Endothelial cell of umbilical vein (primary cell): ENCODE data around the gene HHIPL2. TPM values are rescaled to one million over a fixed set of nuclear protein-coding genes. Genes with fewer than 3 reads are reported as not detected.
"Not testable (repeated sequence)": the region's sequence is repeated elsewhere in the genome, so short reads cannot be mapped to it uniquely, and the experiment has no call there.

Source experiments
- BruUV-seq: library from RNA; stranded (reverse); fragments of 400-500 nt; replicated peaks from 2 replicates; lab custom pipeline; 2021; lab: Mats Ljungman, UMichigan
- CTCF ChIA-PET: fragments of 300-600, 350-600 bp; sonication (Branson Sonifier 250); formaldehyde crosslinking; loops from one replicate; lab custom pipeline; 2021; ENCODE audit warnings: antibody characterized with exemption, inconsistent platforms; lab: Charles Lee
- POLR2A ChIA-PET: fragments of 300-600, 350-600 bp; sonication (Branson Sonifier 250); formaldehyde crosslinking; loops from one replicate; lab custom pipeline; 2021; ENCODE audit warnings: antibody characterized with exemption, inconsistent platforms; lab: Charles Lee
- DNase-seq: peaks from one replicate; pipeline ENCODE4 v3.0.0-alpha.2; 2011; ENCODE audit warnings: low read depth, low spot score
- FAIRE-seq: peaks from 2 replicates; lab custom pipeline; 2011; peaks lifted over from hg19 to GRCh38; lab: Jason Lieb, UNC
- H2AFZ ChIP-seq: 2 replicates; pipeline ENCODE4 v1.6.0; 2012; ENCODE audit warnings: low read depth, low read length, control low read depth, inconsistent platforms
- H3K27ac ChIP-seq: 2 replicates; pipeline ENCODE4 v1.5.1; 2011; ENCODE audit warnings: low read depth, mild to moderate bottlenecking, control low read depth, low read length, moderate library complexity; ENCODE audit not compliant: insufficient read depth
- H3K27me3 ChIP-seq, 2 experiments: 2 replicates each; pipeline versions ENCODE4 v1.6.0 to v1.6.1; 2011; ENCODE audit warnings: low read length in 2 of 2, mixed read lengths in 1 of 2; ENCODE audit not compliant: control insufficient read depth in 2 of 2, insufficient read depth in 2 of 2
- H3K36me3 ChIP-seq, 2 experiments: 2 replicates in 1 of 2; 3 replicates in 1 of 2; pipeline ENCODE4 v1.5.1; 2011; ENCODE audit warnings: low read length in 2 of 2, mild to moderate bottlenecking in 1 of 2, moderate library complexity in 1 of 2; ENCODE audit not compliant: control insufficient read depth in 2 of 2, insufficient read depth in 2 of 2; ENCODE audit errors: extremely low read depth in 1 of 2
- H3K4me1 ChIP-seq: 3 replicates; pipeline ENCODE4 v1.5.1; 2011; ENCODE audit warnings: mild to moderate bottlenecking, low read length; ENCODE audit not compliant: control insufficient read depth, insufficient read depth; ENCODE audit errors: extremely low read depth
- H3K4me2 ChIP-seq: 2 replicates; pipeline ENCODE4 v1.6.1; 2011; ENCODE audit warnings: low read length, control low read depth, mixed read lengths; ENCODE audit not compliant: insufficient read depth
- H3K4me3 ChIP-seq, 3 experiments: fragments of 200-600 bp in 1 of 3; sonication (generic), shearing (Covaris generic) in 1 of 3; replicated peaks in 1 of 3; 2 replicates each; pipeline ENCODE4 v1.5.1; 2011 to 2016; ENCODE audit warnings: control low read depth in 3 of 3, low read length in 3 of 3, mild to moderate bottlenecking in 2 of 3, inconsistent platforms in 1 of 3, low read depth in 1 of 3, moderate library complexity in 1 of 3; ENCODE audit not compliant: insufficient read depth in 1 of 3
- H3K79me2 ChIP-seq: 2 replicates; pipeline ENCODE4 v1.6.0; 2012; ENCODE audit warnings: low read length, inconsistent platforms; ENCODE audit not compliant: control insufficient read depth, insufficient read depth
- H3K9ac ChIP-seq: replicated peaks from 2 replicates; pipeline ENCODE3; 2011; ENCODE audit warnings: low read length, control low read depth; ENCODE audit not compliant: insufficient read depth; ENCODE audit errors: extremely low read depth
- H3K9me1 ChIP-seq: replicated peaks from 3 replicates; pipeline ENCODE4 v1.6.0; 2011; ENCODE audit warnings: mild to moderate bottlenecking, low read length; ENCODE audit not compliant: control insufficient read depth, insufficient read depth; ENCODE audit errors: extremely low read depth
- H3K9me3 ChIP-seq: replicated peaks from 2 replicates; pipeline ENCODE4 v1.5.1; 2012; ENCODE audit warnings: low read length, inconsistent platforms; ENCODE audit not compliant: control insufficient read depth, insufficient read depth
- H4K20me1 ChIP-seq: replicated peaks from 2 replicates; pipeline ENCODE3; 2011; ENCODE audit warnings: mild to moderate bottlenecking, low read length; ENCODE audit not compliant: control insufficient read depth, insufficient read depth; ENCODE audit errors: extremely low read depth
- dilution Hi-C: fragments of 300-500 bp; cut with MboI; formaldehyde crosslinking; loops from one replicate; pipeline ENCODE4 v1.15.0; 2019; ENCODE audit warnings: low sequenced_read_pairs; ENCODE audit not compliant: extremely low pct_ligation_motif_present
- intact Hi-C: fragments of 100-400 bp; cut with micrococcal nuclease; formaldehyde crosslinking; loops from one replicate; pipeline ENCODE4 v1.10.0; 2022
- polyA plus RNA-seq, 4 experiments: library from polyadenylated mRNA; depleted of rRNA in 3 of 4; stranded (reverse) in 3 of 4; unstranded in 1 of 4; fragments of >200 nt; gene quantifications; 2 replicates each; pipeline versions ENCODE4 v1.2.1 to v1.2.3, GENCODE V29; 2011 to 2012; ENCODE audit warnings: missing spikeins in 1 of 4
- total RNA-seq: library from RNA; stranded (reverse); gene quantifications from 2 replicates; pipeline ENCODE4 v1.2.3, GENCODE V29; 2021

Gene HHIPL2
- total and polyA plus RNA-seq, 2 donors (not counting 3 experiments of a cell fraction or from before 2014, with no cell fraction given) = 0.03 TPM; not detected in 1

GRCh38 chr1:222487774-222488173, 60.1 kb downstream of the HHIPL2 start:
- H4K20me1 ChIP-seq, dilution Hi-C loops: not testable (repeated sequence)

GRCh38 chr1:222484005-222484404, 63.9 kb downstream of the HHIPL2 start:
- H3K4me1 ChIP-seq, H3K9ac ChIP-seq, H4K20me1 ChIP-seq, CTCF ChIA-PET, BruUV-seq, H3K27me3 ChIP-seq, H2AFZ ChIP-seq, H3K79me2 ChIP-seq, FAIRE-seq, intact Hi-C loops, H3K4me2 ChIP-seq, POLR2A ChIA-PET, H3K4me3 ChIP-seq, H3K36me3 ChIP-seq, DNase-seq, H3K27ac ChIP-seq, H3K9me1 ChIP-seq, dilution Hi-C loops, H3K9me3 ChIP-seq: not testable (repeated sequence)

More at GRCh38 chr1:222487774-222488173, 60.1 kb downstream of the HHIPL2 start:
- FAIRE-seq, H2AFZ ChIP-seq, intact Hi-C loops, H3K9ac ChIP-seq, DNase-seq, CTCF ChIA-PET, H3K4me3 ChIP-seq, H3K79me2 ChIP-seq, H3K27me3 ChIP-seq, BruUV-seq, H3K4me2 ChIP-seq, H3K36me3 ChIP-seq, H3K9me3 ChIP-seq, H3K4me1 ChIP-seq, H3K9me1 ChIP-seq, H3K27ac ChIP-seq, POLR2A ChIA-PET: not testable (repeated sequence)

- H3K4me3 ChIP-seq, BruUV-seq, dilution Hi-C loops, H3K36me3 ChIP-seq, H3K9me1 ChIP-seq, H3K9me3 ChIP-seq, H3K27ac ChIP-seq, DNase-seq, intact Hi-C loops, H3K4me1 ChIP-seq, POLR2A ChIA-PET, H3K4me2 ChIP-seq, H3K27me3 ChIP-seq, CTCF ChIA-PET, H3K9ac ChIP-seq, H2AFZ ChIP-seq, H3K79me2 ChIP-seq, FAIRE-seq, H4K20me1 ChIP-seq: not testable (repeated sequence)
Observed at GRCh38 chr1:222479567-222479966, 68.3 kb downstream of the HHIPL2 start.

GRCh38 chr1:222476436-222476835, 71.5 kb downstream of the HHIPL2 start:
- H4K20me1 ChIP-seq, H3K36me3 ChIP-seq, dilution Hi-C loops, FAIRE-seq, DNase-seq, H3K9ac ChIP-seq, BruUV-seq, H3K9me3 ChIP-seq, H2AFZ ChIP-seq, H3K9me1 ChIP-seq, H3K4me1 ChIP-seq, H3K27ac ChIP-seq, H3K4me3 ChIP-seq, H3K4me2 ChIP-seq, H3K27me3 ChIP-seq, POLR2A ChIA-PET, H3K79me2 ChIP-seq: not testable (repeated sequence)
- CTCF ChIA-PET = interaction anchor here (2.5 kb wide), 1 partner anchor 158 kb away, joined by 6 read pairs; no protein-coding TSS in a partner anchor
- intact Hi-C loops = loop anchor here (1.0 kb wide), 1 partner anchor 158 kb away; no protein-coding TSS in a partner anchor
